ENCODE data around the gene ATXN1. TPM values are rescaled to one million over a fixed set of nuclear protein-coding genes. Genes with fewer than 3 reads are reported as not detected.

ATXN1 gene
- polyA plus RNA-seq, 1 donor (not counting 4 experiments of a cell fraction or from before 2014, with no cell fraction given) = 9.7 TPM

DNA sequence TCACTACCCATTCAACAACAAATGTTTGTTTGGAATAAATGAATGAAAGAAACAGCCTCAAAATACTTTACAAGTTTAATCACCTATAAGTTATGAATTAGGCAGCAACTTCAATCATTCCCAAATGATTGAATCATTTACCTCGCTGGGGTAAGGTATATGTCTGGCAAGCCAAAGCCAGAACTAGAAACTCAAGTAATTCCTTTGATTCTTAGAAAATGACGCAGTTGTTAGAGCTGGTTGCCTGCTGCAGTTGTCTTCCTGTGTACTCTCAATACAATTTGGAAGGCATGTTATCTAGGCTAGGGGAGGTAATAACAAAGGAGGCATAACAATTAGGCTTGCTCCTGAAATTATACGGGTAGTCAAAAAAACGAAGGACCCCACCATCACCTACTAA lies 160.6 kb downstream of the ATXN1 start:
- H3K9me1 ChIP-seq (ENCODE audit: control insufficient read depth, extremely low read depth, insufficient read depth, low read length) = no peaks in the 10 kb centered on the region
- H3K79me2 ChIP-seq (ENCODE audit: control insufficient read depth, insufficient read depth, low read length) = no peaks in the 10 kb centered on the region
- H3K4me2 ChIP-seq (ENCODE audit: control insufficient read depth, extremely low read depth, insufficient read depth, low read depth, low read length) = no peak overlapping the region
- TF ChIP-seq CTCF (optimal IDR thresholded peaks at IDR 0.05 in 1 of 3, IDR thresholded peaks at IDR 0.05 in 1 of 3, conservative IDR thresholded peaks at IDR 0.05 in 1 of 3; ENCODE audit: extremely low read depth in 1 of 3, insufficient read depth in 2 of 3, low read length in 3 of 3) (no peak), EZH2 (IDR thresholded peaks at IDR 0.05; ENCODE audit: low read length) (no peak)
- H3K4me1 ChIP-seq (ENCODE audit: control insufficient read depth, extremely low read depth, insufficient read depth, low read length) = peaks cover 26% of the 10 kb centered on the region
- H3K4me3 ChIP-seq (ENCODE audit: control insufficient read depth in 2 of 3, extremely low read depth in 1 of 3, insufficient read depth in 2 of 3, low read depth in 1 of 3, low read length in 3 of 3) = no peak overlapping the region
- no peaks in the 10 kb centered on the region for H3K27me3 ChIP-seq (ENCODE audit: control insufficient read depth, extremely low read depth, insufficient read depth, low read length)
- H3K27ac ChIP-seq (ENCODE audit: control insufficient read depth, insufficient read depth, low read length) = no peak overlapping the region
- H2AFZ ChIP-seq (ENCODE audit: control insufficient read depth, low read length) = no peak overlapping the region
- DNase-seq (ENCODE audit: low read depth, low spot score) (no peak), FAIRE-seq (no peak)
- H3K36me3 ChIP-seq (ENCODE audit: control insufficient read depth in 2 of 2, extremely low read depth in 1 of 2, insufficient read depth in 2 of 2, low read length in 2 of 2) = no peaks in the 10 kb centered on the region
- no peaks in the 10 kb centered on the region for H4K20me1 ChIP-seq (ENCODE audit: control insufficient read depth, extremely low read depth, insufficient read depth, low read length)
- dilution Hi-C loops (cut with MboI; ENCODE audit: extremely low pct_ligation_motif_present, low sequenced_read_pairs) = no loop called here
- H3K9me3 ChIP-seq (ENCODE audit: control insufficient read depth, low read depth, low read length) = no peaks in the 10 kb centered on the region
- H3K9ac ChIP-seq (ENCODE audit: control insufficient read depth, extremely low read depth, insufficient read depth, low read length) = no peak overlapping the region

DNA sequence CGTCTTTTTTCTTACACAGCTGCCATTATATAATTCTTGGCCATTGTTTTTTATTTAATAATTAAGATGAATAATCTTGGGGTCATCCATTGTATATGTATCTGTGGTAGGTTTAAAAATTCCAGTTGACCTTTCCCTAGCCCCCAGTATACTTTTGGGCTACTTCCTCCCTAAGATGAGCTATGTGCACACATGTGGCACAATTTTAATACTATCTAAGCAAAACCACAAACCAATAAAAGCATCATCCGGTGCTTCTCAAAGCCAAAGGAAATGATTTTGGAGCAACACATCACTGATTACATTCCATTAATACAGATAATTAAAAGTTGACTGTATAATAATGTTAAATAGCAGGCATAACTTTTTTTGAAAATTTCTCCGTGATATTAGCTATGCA lies 161.2 kb downstream of the ATXN1 start:
- H2AFZ ChIP-seq (ENCODE audit: control insufficient read depth, low read length) = no peak overlapping the region
- H4K20me1 ChIP-seq (ENCODE audit: control insufficient read depth, extremely low read depth, insufficient read depth, low read length) = no peaks in the 10 kb centered on the region
- no peak for TF ChIP-seq EZH2 (IDR thresholded peaks at IDR 0.05; ENCODE audit: low read length)
- no peak for TF ChIP-seq CTCF (optimal IDR thresholded peaks at IDR 0.05 in 1 of 3, IDR thresholded peaks at IDR 0.05 in 1 of 3, conservative IDR thresholded peaks at IDR 0.05 in 1 of 3; ENCODE audit: extremely low read depth in 1 of 3, insufficient read depth in 2 of 3, low read length in 3 of 3)
- no peaks in the 10 kb centered on the region for H3K27me3 ChIP-seq (ENCODE audit: control insufficient read depth, extremely low read depth, insufficient read depth, low read length)
- no peak overlapping the region for H3K4me2 ChIP-seq (ENCODE audit: control insufficient read depth, extremely low read depth, insufficient read depth, low read depth, low read length)
- no peak overlapping the region for H3K27ac ChIP-seq (ENCODE audit: control insufficient read depth, insufficient read depth, low read length)
- peaks cover 26% of the 10 kb centered on the region for H3K4me1 ChIP-seq (ENCODE audit: control insufficient read depth, extremely low read depth, insufficient read depth, low read length)
- H3K9ac ChIP-seq (ENCODE audit: control insufficient read depth, extremely low read depth, insufficient read depth, low read length) = no peak overlapping the region
- H3K9me3 ChIP-seq (ENCODE audit: control insufficient read depth, low read depth, low read length) = no peaks in the 10 kb centered on the region
- H3K36me3 ChIP-seq (ENCODE audit: control insufficient read depth in 2 of 2, extremely low read depth in 1 of 2, insufficient read depth in 2 of 2, low read length in 2 of 2) = no peaks in the 10 kb centered on the region
- DNase-seq (ENCODE audit: low read depth, low spot score) = no peak
- no peak for FAIRE-seq
- dilution Hi-C loops (cut with MboI; ENCODE audit: extremely low pct_ligation_motif_present, low sequenced_read_pairs) = no loop called here
- no peak overlapping the region for H3K4me3 ChIP-seq (ENCODE audit: control insufficient read depth in 2 of 3, extremely low read depth in 1 of 3, insufficient read depth in 2 of 3, low read depth in 1 of 3, low read length in 3 of 3)
- H3K79me2 ChIP-seq (ENCODE audit: control insufficient read depth, insufficient read depth, low read length) = no peaks in the 10 kb centered on the region
- H3K9me1 ChIP-seq (ENCODE audit: control insufficient read depth, extremely low read depth, insufficient read depth, low read length) = no peaks in the 10 kb centered on the region

Measured in keratinocyte (primary cell).